Subcutaneous adipose tissue (tissue), 4 donors: Measurements from ENCODE around the gene STK17B. TPM values are rescaled to one million over a fixed set of nuclear protein-coding genes. Genes with fewer than 3 reads are reported as not detected.

Source experiments
- total RNA-seq, 4 donors: library from RNA; depleted of rRNA; stranded (reverse); fragments of >200 nt; gene quantifications; one replicate each; pipeline ENCODE4 v1.1.0, GENCODE V29; 2016
- TF ChIP-seq, protein P1 (sequence below): fragments of 450-650 bp; IDR thresholded peaks from one replicate; pipeline ENCODE4 v1.5.1; 2016; ENCODE audit warnings: low read depth, mild to moderate bottlenecking, control low read depth, antibody characterized with exemption, moderate library complexity

Gene STK17B
- total RNA-seq, 4 donors from 2014 or later, result 49.0 to 109 (median 102) TPM

DNA sequence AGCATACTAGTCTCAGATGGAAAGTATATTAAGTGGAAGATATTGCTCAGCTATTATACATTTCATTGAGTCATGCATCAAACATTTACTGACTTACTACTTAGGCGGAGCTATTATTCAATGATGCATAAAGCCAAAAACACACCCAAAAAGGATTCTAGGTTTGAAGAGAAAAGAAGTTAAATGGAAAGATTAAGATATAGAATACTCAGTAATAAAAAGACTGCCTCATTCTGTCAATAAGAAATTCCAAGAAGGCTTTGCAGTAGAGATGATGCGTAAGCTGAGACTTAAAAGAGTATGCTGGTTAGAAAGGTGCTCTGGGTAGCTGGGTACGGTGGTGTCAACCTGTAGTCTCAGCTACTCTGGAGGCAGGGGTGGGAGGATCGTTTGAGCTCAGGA, 27.6 kb downstream of the STK17B start:
- TF ChIP-seq, protein P1, sequence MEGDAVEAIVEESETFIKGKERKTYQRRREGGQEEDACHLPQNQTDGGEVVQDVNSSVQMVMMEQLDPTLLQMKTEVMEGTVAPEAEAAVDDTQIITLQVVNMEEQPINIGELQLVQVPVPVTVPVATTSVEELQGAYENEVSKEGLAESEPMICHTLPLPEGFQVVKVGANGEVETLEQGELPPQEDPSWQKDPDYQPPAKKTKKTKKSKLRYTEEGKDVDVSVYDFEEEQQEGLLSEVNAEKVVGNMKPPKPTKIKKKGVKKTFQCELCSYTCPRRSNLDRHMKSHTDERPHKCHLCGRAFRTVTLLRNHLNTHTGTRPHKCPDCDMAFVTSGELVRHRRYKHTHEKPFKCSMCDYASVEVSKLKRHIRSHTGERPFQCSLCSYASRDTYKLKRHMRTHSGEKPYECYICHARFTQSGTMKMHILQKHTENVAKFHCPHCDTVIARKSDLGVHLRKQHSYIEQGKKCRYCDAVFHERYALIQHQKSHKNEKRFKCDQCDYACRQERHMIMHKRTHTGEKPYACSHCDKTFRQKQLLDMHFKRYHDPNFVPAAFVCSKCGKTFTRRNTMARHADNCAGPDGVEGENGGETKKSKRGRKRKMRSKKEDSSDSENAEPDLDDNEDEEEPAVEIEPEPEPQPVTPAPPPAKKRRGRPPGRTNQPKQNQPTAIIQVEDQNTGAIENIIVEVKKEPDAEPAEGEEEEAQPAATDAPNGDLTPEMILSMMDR, result no peak

DNA sequence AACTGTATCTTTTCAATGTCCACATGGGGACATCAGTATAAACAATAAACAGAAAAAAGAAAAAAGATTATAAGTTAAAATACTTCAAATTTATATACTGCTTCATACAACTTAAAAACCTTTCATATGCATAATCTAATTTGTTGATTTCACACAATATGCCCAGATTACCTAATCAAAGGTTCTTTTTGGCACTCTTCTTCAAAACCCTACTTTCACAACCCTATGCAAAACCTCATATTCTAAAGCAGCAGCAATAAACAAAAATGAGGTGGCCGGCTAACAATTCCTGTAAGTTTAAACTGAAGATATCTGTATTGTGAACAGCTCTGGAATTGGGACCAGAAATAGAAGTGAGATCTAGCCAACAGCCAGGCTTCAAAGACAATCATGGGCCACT, 28.6 kb downstream of the STK17B start:
- TF ChIP-seq, protein P1, result no peak

DNA sequence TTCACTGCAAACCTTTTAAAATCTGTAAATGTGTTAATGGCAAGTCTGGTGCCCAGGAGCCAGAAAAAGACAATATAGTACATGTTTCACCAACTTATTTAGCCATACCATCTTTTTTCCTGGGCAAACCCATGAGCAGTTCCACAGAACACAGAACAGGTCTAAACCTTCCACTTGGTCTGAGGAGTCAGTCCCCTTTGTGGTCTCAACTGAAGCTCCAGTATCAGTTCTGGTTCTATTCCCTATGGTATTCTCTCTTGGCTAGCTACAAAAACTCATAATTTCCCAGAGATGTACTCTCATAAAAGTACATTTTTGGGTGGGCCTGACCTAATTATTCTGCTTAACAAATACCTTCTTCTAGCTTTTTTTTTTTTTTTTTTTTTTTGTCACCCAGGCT, 31.2 kb downstream of the STK17B start:
- TF ChIP-seq, protein P1, result no peak

- TF ChIP-seq, protein P1, result no peak
Measured at GRCh38 chr2:196137271-196137670, 34.1 kb downstream of the STK17B start.

- TF ChIP-seq, protein P1, result no peak
Measured at GRCh38 chr2:196136151-196136550, 35.2 kb downstream of the STK17B start.

GRCh38 chr2:196131949-196132925, 39.1 kb downstream of the STK17B start:
- TF ChIP-seq, protein P1, result no peak

- TF ChIP-seq, protein P1, result no peak
Measured at GRCh38 chr2:196131384-196131937, 39.9 kb downstream of the STK17B start.
